BE2C (cell line): ENCODE measurements around the gene TINAG.
"Not testable (repeated sequence)": the region's sequence is repeated elsewhere in the genome, so short reads cannot be mapped to it uniquely, and the experiment has no call there.

ENCODE experiments used
- DNase-seq: peaks from one replicate; pipeline ENCODE4 v3.0.0-alpha.2; 2020
- H3K27me3 ChIP-seq: fragments of 250-450 bp; sonication (Bioruptor Pico); 2 replicates; pipeline ENCODE4 v1.5.1; 2020; ENCODE audit warnings: mild to moderate bottlenecking
- H3K36me3 ChIP-seq: fragments of 250-450 bp; sonication (Bioruptor Pico); 2 replicates; pipeline ENCODE4 v1.5.1; 2020; ENCODE audit warnings: mild to moderate bottlenecking
- H3K4me1 ChIP-seq: fragments of 250-450 bp; sonication (Bioruptor Pico); 2 replicates; pipeline ENCODE4 v1.5.1; 2020
- H3K4me3 ChIP-seq: 2 replicates; pipeline ENCODE4 v1.5.1; 2011; ENCODE audit warnings: low read depth, low read length
- H3K9me3 ChIP-seq: fragments of 250-450 bp; sonication (Bioruptor Pico); 2 replicates; pipeline ENCODE4 v1.5.1; 2020
- CTCF ChIP-seq: IDR thresholded peaks from 2 replicates; pipeline ENCODE4 v1.5.1; 2012; ENCODE audit warnings: mild to moderate bottlenecking, low read depth, low read length

Gene TINAG

GRCh38 chr6:54315656-54316055 lies 7.4 kb downstream of the TINAG start:
- Histone ChIP-seq H3K9me3 (no peaks in the 10 kb centered on the region), H3K27me3 (no peaks in the 10 kb centered on the region), H3K4me1 (no peaks in the 10 kb centered on the region), H3K36me3 (no peaks in the 10 kb centered on the region), H3K4me3 (no peak overlapping the region)
- no peak for DNase-seq
- TF ChIP-seq CTCF = no peak

- no peaks in the 10 kb centered on the region for H3K27me3 ChIP-seq
Measured at GRCh38 chr6:54320871-54321270, 12.6 kb downstream of the TINAG start.

DNA sequence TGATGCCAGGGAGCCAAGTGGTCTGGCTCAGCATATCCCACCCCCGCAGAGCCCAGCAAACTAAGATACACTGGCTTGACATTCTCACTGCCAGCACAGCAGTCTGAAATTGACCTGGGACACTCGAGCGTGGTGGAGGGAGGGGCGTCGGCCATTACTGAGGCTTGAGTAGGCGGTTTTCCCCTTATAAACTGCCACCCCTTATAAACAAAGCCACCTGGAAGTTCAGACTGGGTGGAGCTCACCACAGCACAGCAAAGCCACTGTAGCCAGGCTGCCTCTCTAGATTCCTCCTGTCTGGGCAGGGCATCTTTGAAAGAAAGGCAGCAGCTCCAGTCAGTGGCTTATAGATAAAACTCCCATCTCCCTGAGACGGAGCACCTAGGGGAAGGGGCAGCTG lies 19.4 kb downstream of the TINAG start:
- TF ChIP-seq CTCF = no peak
- no peaks in the 10 kb centered on the region for H3K4me1 ChIP-seq
- no peaks in the 10 kb centered on the region for H3K27me3 ChIP-seq
- H3K9me3 ChIP-seq = no peaks in the 10 kb centered on the region
- DNase-seq = no peak
- H3K4me3 ChIP-seq = no peak overlapping the region
- H3K36me3 ChIP-seq = no peaks in the 10 kb centered on the region

More at GRCh38 chr6:54320871-54321270, 12.6 kb downstream of the TINAG start:
- TF ChIP-seq CTCF = no peak
- Histone ChIP-seq H3K9me3 (no peaks in the 10 kb centered on the region), H3K36me3 (no peaks in the 10 kb centered on the region), H3K4me3 (no peak overlapping the region), H3K4me1 (no peaks in the 10 kb centered on the region)
- no peak for DNase-seq

DNA sequence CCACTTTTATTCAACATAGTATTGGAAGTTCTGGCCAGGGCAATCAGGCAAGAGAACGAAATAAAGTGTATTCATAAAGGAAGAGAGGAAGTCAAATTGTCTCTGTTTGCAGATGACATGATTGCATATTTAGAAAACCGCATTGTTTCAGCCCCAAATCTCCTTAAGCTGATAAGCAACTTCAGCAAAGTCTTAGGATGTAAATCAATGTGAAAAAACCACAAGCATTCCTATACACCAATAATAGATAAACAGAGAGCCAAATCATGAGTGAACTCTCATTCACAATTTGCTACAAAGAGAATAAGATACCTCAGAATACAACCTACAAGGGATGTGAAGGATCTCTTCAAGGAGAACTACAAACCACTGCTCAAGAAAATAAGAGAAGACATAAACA lies 23.3 kb downstream of the TINAG start:
- H3K9me3 ChIP-seq, H3K36me3 ChIP-seq, H3K27me3 ChIP-seq, DNase-seq, H3K4me1 ChIP-seq, H3K4me3 ChIP-seq: not testable (repeated sequence)

GRCh38 chr6:54335871-54336270 lies 27.6 kb downstream of the TINAG start:
- Histone ChIP-seq H3K27me3 (no peaks in the 10 kb centered on the region), H3K4me3 (no peak overlapping the region), H3K9me3 (no peaks in the 10 kb centered on the region), H3K36me3 (no peaks in the 10 kb centered on the region), H3K4me1 (no peaks in the 10 kb centered on the region)
- no peak for TF ChIP-seq CTCF
- no peak for DNase-seq

GRCh38 chr6:54353975-54354374 lies 45.7 kb downstream of the TINAG start:
- Histone ChIP-seq H3K4me1 (no peaks in the 10 kb centered on the region), H3K4me3 (no peak overlapping the region), H3K27me3 (no peaks in the 10 kb centered on the region), H3K9me3 (no peaks in the 10 kb centered on the region), H3K36me3 (no peaks in the 10 kb centered on the region)
- no peak for TF ChIP-seq CTCF
- no peak for DNase-seq

- DNase-seq = no peak
- Histone ChIP-seq H3K36me3 (no peaks in the 10 kb centered on the region), H3K9me3 (no peaks in the 10 kb centered on the region), H3K27me3 (no peaks in the 10 kb centered on the region), H3K4me3 (no peak overlapping the region), H3K4me1 (no peaks in the 10 kb centered on the region)
- TF ChIP-seq CTCF = no peak
Measured at GRCh38 chr6:54354608-54355007, 46.4 kb downstream of the TINAG start.
